Measurements from ENCODE around the gene KDM2A.

GRCh38 chr11:67302571-67303131, 183.6 kb downstream of the KDM2A start:
- TF ChIP-seq CTCF (IDR thresholded peaks at IDR 0.05): no peak
- no peak for TF ChIP-seq POLR2A (IDR thresholded peaks at IDR 0.05)
